ENCODE measurements around the gene VANGL1.

VANGL1 gene

DNA sequence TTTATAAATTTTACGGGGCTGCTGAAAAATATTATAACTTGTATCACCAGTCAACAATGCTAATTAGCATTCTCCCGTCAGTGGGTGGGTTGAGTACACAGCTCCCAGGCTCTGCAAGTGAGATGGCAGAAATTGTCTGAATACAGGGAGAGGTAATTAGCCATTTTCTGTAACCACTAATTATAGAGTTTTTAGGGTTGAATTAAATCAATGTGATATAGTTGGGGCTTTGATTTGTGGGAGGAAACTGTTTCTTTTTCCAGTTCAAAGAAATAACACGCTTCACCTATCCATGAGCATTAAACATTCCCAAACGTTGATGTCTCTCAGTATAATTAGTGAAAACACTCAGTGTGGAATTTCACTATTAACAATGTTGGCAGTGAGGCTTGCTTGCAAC lies 1.5 kb downstream of the VANGL1 start:
- FAIRE-seq (no peak), DNase-seq (ENCODE audit: extremely low spot score, insufficient read length, low read depth) (no peak)

- FAIRE-seq: no peak
- DNase-seq (ENCODE audit: extremely low spot score, insufficient read length, low read depth): no peak
Observed at GRCh38 chr1:115643666-115644065, 1.9 kb downstream of the VANGL1 start.

DNA sequence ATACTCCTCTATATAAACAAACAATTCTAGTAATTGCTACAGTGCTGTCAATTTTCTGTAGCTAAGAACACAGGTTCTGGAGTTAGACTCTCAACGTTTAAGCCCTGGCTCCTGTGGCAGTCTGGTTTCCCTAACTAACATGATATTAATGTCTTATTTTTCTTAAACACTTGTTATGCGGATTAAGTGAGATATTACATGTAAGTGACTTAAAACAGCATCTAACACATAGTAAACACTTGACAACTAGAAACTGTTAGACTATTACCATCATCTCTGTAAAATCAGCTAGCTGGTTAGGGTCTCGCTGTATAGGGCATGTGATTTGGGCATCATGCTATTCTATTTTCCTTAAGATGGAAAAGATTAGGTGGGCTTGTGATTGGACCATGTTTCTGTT lies 2.3 kb downstream of the VANGL1 start:
- FAIRE-seq: no peak
- no peak for DNase-seq (ENCODE audit: extremely low spot score, insufficient read length, low read depth)

- no peak for FAIRE-seq
- no peak for DNase-seq (ENCODE audit: extremely low spot score, insufficient read length, low read depth)
Observed at GRCh38 chr1:115647047-115647446, 5.3 kb downstream of the VANGL1 start.

DNA sequence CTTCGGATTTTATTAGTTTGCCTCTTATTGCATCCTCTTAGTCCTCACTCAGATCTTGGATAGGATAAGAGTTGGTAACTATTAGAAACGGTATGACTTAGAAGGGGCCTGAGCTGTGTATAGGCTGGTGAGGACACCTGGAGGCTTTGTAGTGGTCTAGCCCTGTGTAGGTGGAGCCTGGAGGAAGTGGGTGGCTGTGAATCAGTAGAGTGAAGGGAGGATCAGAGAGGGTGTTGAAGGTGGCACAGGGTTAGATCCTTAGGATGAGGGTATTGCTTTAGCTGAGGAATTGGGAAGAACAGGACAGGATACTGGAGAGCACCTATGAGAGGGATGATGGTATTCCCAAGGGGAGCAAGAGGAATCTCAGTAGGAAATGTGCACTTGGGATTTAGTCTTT lies 5.7 kb downstream of the VANGL1 start:
- no peak for DNase-seq (ENCODE audit: extremely low spot score, insufficient read length, low read depth)

GRCh38 chr1:115647919-115648650 lies 6.3 kb downstream of the VANGL1 start:
- DNase-seq (ENCODE audit: extremely low spot score, insufficient read length, low read depth) (no peak), FAIRE-seq (no peak)

More for the DNA sequence above, 5.7 kb downstream of the VANGL1 start:
- no peak for FAIRE-seq

DNA sequence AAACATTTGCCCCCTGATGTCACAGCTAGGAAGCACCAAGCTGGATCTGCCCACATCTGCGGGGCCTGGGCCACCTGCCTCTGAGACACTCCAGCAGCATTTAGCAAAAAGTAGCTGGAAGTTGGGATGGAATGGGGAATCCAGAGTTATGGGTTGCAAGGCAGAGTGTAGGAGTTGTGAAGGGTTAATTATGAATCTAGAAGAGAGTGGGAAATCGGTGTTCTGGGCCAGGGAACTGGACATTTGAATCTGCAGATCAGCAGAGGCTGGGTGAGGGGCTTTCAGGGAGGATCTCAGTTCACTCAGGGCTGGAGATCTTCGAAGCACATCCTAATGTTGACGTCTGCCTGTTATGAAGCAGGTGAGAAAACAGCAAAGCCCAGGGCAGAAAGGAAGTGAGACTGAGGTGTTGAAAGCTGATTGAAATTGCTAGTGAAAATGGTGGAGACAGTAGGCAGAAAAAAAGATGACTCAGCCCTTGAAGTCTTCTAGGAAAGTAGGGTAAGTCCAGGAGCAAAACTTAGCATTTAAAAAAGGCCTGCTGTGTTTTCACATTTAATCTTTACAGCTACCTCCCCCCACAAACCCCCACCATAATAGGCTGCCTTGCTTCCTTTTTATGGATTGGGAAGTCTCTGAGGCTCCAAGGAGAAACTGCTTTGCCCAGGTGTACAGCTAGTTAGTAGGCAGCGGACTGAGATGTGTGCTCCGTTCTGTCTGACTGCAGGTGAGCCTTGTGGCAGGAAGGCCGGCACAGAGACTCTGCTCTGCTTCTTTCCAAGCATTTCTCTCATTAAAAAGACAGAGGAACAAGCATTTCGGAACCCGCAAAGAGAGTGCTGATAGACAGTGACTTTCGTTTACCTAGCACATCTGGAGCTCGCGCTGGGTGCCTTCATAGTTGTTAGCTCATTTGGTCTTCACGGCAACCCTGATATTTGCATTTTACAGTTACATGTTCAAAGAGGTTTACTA lies 7.2 kb downstream of the VANGL1 start:
- DNase-seq (ENCODE audit: extremely low spot score, insufficient read length, low read depth) (peak; percentile 32), FAIRE-seq (peak; percentile 94)

DNA sequence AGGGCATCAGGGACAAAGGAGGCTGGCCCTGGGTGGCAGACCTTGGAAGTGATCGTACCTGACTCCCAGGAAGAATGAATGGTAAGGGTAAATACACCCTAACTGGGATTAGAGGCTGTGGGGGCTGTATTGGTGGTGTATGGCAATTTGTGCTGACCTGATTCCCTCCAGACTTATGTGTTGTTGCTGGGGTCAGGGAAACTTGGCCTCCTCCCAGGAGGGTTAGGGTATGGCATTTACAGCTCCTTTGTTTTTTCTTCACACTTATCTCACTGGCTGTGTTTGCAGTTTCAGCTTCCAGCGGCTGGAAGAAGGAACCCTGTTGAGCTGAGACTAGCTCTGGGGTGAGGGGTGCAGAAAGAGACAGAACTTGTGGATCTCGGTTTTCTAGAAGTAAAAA lies 8.2 kb downstream of the VANGL1 start:
- FAIRE-seq (no peak), DNase-seq (ENCODE audit: extremely low spot score, insufficient read length, low read depth) (no peak)

- FAIRE-seq (no peak), DNase-seq (ENCODE audit: extremely low spot score, insufficient read length, low read depth) (no peak)
Observed at GRCh38 chr1:115650961-115651360, 9.2 kb downstream of the VANGL1 start.

DNA sequence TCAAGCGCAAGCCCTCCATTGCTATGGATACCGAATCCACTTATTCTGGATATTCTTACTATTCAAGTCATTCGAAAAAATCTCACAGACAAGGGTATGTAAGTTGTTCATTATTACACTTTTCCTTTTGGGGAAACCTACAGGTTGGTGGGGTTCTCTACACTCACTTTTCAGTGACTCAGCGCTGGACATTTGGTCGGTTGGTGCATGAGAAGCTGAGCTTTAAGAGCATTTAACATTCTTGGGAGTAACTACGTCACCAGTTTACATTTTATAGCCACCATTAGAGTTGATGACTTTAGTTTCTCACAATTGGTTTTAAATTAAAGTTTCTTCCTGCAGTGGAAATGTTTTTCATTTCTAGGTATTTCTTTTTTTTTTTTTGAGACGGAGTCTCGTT lies 9.6 kb downstream of the VANGL1 start:
- DNase-seq (ENCODE audit: extremely low spot score, insufficient read length, low read depth) (no peak), FAIRE-seq (no peak)

- no peak for FAIRE-seq
Observed at GRCh38 chr1:115652236-115652788, 10.5 kb downstream of the VANGL1 start.

DNA sequence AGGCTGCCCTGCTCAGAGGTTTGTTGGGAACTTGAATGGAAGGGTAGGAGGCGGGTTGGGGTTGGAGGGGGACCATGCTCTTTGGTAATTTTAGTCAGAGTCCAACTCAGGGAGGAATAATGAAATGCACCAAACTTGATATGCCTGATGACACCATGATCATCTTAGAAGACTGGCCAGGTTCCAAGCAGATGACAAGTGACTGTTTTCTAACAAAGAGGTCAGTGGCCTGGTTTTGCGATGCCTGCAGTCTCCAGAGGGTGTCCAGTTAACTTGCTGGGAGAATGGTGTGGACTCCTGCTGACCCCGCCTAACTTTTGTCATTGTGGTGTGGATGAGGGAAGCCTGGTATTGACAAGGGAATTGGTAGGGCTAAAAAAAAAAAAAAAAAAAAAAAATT lies 12.4 kb downstream of the VANGL1 start:
- FAIRE-seq (no peak), DNase-seq (ENCODE audit: extremely low spot score, insufficient read length, low read depth) (no peak)

More at GRCh38 chr1:115652236-115652788, 10.5 kb downstream of the VANGL1 start:
- no peak for DNase-seq (ENCODE audit: extremely low spot score, insufficient read length, low read depth)

DNA sequence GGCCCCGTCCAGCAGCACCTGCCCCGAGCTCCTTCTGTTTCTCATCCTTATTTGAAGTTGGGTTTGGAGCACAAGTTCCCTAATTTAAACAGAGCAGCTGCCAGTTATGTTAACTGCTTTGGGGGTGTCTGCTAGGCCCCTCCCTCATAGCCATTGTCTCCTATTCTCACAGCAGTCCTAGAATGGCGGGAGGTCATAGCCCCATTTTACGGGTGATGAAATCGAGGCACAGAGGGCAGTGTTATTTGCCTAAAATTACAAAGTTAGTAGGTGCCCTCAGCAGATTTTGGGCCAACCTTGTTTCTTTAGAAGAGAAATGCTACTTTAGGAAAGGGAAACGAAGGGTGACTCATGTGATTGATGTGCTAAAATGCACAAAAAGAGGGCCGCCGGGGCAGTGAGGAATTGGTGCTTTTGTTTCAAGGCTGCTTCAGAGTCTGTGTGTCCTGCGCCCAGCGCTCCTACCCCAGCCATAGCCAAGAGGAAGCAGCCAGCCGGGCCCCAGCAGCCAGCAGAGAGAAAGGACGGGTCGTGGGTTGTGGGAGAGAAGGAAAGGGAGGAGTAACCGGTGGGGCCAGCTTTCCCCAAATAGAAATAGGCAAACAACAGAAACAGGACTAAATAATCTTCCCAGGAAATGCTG lies 13.0 kb downstream of the VANGL1 start:
- no peak for DNase-seq (ENCODE audit: extremely low spot score, insufficient read length, low read depth)
- FAIRE-seq: no peak

- FAIRE-seq (no peak), DNase-seq (ENCODE audit: extremely low spot score, insufficient read length, low read depth) (no peak)
Observed at GRCh38 chr1:115655306-115655663, 13.5 kb downstream of the VANGL1 start.

- FAIRE-seq (no peak), DNase-seq (ENCODE audit: extremely low spot score, insufficient read length, low read depth) (no peak)
Observed at GRCh38 chr1:115655916-115656315, 14.1 kb downstream of the VANGL1 start.

- FAIRE-seq (no peak), DNase-seq (ENCODE audit: extremely low spot score, insufficient read length, low read depth) (no peak)
Observed at GRCh38 chr1:115656461-115657077, 14.8 kb downstream of the VANGL1 start.

GRCh38 chr1:115658646-115659045 lies 16.9 kb downstream of the VANGL1 start:
- DNase-seq (ENCODE audit: extremely low spot score, insufficient read length, low read depth): no peak
- no peak for FAIRE-seq

- no peak for DNase-seq (ENCODE audit: extremely low spot score, insufficient read length, low read depth)
- FAIRE-seq: no peak
Observed at GRCh38 chr1:115660151-115660550, 18.4 kb downstream of the VANGL1 start.

DNA sequence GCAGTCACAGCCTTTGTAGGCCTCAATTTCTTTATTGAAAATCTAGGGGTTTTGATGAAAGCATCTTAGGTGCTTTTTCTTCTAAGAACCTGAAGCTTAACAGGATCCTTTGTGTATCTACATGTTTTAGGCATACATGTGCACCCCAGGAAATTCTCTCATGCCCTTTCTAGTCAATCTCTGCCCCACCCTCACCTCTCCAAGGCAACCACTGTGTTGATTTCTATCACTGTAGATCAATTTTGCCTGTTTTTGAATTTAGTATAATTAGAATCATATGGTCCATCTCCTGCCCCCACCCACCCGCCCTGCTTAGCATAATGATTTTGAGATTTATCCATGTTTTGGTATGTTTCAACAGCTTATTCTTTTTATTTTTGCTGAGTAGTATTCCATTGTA lies 19.4 kb downstream of the VANGL1 start:
- DNase-seq (ENCODE audit: extremely low spot score, insufficient read length, low read depth) (no peak), FAIRE-seq (no peak)
